Neuronal stem cell (in vitro differentiated cells): ENCODE measurements around the gene AFAP1.

Experiments used
- DNase-seq: peaks from one replicate; pipeline ENCODE4 v3.0.0-alpha.2; 2013; ENCODE audit warnings: low spot score
- H2AFZ ChIP-seq: one replicate; pipeline ENCODE4 v1.6.1; 2013; ENCODE audit warnings: mild to moderate bottlenecking, low read length, inconsistent platforms
- H2AK5ac ChIP-seq: 2 replicates; pipeline ENCODE4 v1.6.1; 2013; ENCODE audit warnings: low read depth, mild to moderate bottlenecking, inconsistent platforms, low read length, moderate library complexity, mixed read lengths
- H2BK120ac ChIP-seq: 2 replicates; pipeline ENCODE4 v1.6.1; 2013; ENCODE audit warnings: low read depth, mild to moderate bottlenecking, inconsistent platforms, low read length, moderate library complexity, mixed read lengths
- H2BK12ac ChIP-seq: one replicate; pipeline ENCODE4 v1.6.1; 2013; ENCODE audit warnings: low read length, inconsistent platforms
- H2BK15ac ChIP-seq: 2 replicates; pipeline ENCODE4 v1.6.1; 2013; ENCODE audit warnings: mild to moderate bottlenecking, low read length, inconsistent platforms, mixed read lengths
- H2BK5ac ChIP-seq: one replicate; pipeline ENCODE4 v1.6.1; 2013; ENCODE audit warnings: inconsistent platforms, mild to moderate bottlenecking, low read length, moderate library complexity
- H3K14ac ChIP-seq: one replicate; pipeline ENCODE4 v1.6.1; 2013; ENCODE audit warnings: low read length, inconsistent platforms
- H3K18ac ChIP-seq: 2 replicates; pipeline ENCODE4 v1.6.1; 2013; ENCODE audit warnings: low read length, inconsistent platforms
- H3K23ac ChIP-seq: 2 replicates; pipeline ENCODE4 v1.6.1; 2013; ENCODE audit warnings: low read depth, mild to moderate bottlenecking, mixed read lengths, low read length, inconsistent platforms; ENCODE audit not compliant: poor library complexity
- H3K27ac ChIP-seq: replicated peaks from 3 replicates; pipeline ENCODE4 v1.5.1; 2013; ENCODE audit warnings: low read length, inconsistent platforms
- H3K27me3 ChIP-seq, 3 experiments: 2 replicates each; pipeline ENCODE4 v1.6.1; 2013; ENCODE audit warnings: low read length in 3 of 3, mild to moderate bottlenecking in 2 of 3, inconsistent platforms in 1 of 3, low read depth in 1 of 3, mixed read lengths in 1 of 3, moderate library complexity in 1 of 3; ENCODE audit not compliant: control insufficient read depth in 3 of 3, insufficient read depth in 3 of 3
- H3K36me3 ChIP-seq, 2 donors: replicated peaks in 1 of 2; 2 replicates each; pipeline ENCODE4 v1.6.1; 2013; ENCODE audit warnings: low read length in 2 of 2; ENCODE audit not compliant: control insufficient read depth in 2 of 2, insufficient read depth in 2 of 2
- H3K4ac ChIP-seq: 2 replicates; pipeline ENCODE4 v1.6.1; 2013; ENCODE audit warnings: inconsistent platforms, mild to moderate bottlenecking, low read length, moderate library complexity
- H3K4me1 ChIP-seq, 2 donors: 1 replicate in 1 of 2; 2 replicates in 1 of 2; pipeline ENCODE4 v1.6.1; 2013; ENCODE audit warnings: low read length in 2 of 2, low read depth in 1 of 2; ENCODE audit not compliant: control insufficient read depth in 2 of 2, insufficient read depth in 1 of 2
- H3K4me2 ChIP-seq: one replicate; pipeline ENCODE4 v1.6.1; 2013; ENCODE audit warnings: mild to moderate bottlenecking, low read length, inconsistent platforms; ENCODE audit not compliant: insufficient read depth, poor library complexity, severe bottlenecking
- H3K4me3 ChIP-seq, 2 donors: 2 replicates each; pipeline ENCODE4 v1.5.1; 2013; ENCODE audit warnings: low read length in 2 of 2, mild to moderate bottlenecking in 2 of 2, inconsistent platforms in 1 of 2, moderate library complexity in 1 of 2
- H3K79me1 ChIP-seq: one replicate; pipeline ENCODE4 v1.6.1; 2013; ENCODE audit warnings: low read depth, mild to moderate bottlenecking, inconsistent platforms, low read length, moderate library complexity
- H3K9ac ChIP-seq: one replicate; pipeline ENCODE4 v1.6.1; 2013; ENCODE audit warnings: mild to moderate bottlenecking, low read depth, low read length, inconsistent platforms; ENCODE audit not compliant: poor library complexity
- H3K9me3 ChIP-seq, 2 donors: replicated peaks in 1 of 2; 2 replicates each; pipeline versions ENCODE3 to v1.6.1; 2013; ENCODE audit warnings: low read length in 2 of 2, mild to moderate bottlenecking in 2 of 2, inconsistent platforms in 1 of 2, low read depth in 1 of 2, mixed read lengths in 1 of 2, moderate library complexity in 1 of 2; ENCODE audit not compliant: control insufficient read depth in 2 of 2, insufficient read depth in 1 of 2
- H4K8ac ChIP-seq: one replicate; pipeline ENCODE4 v1.6.1; 2013; ENCODE audit warnings: low read depth, mild to moderate bottlenecking, inconsistent platforms, low read length, moderate library complexity
- H4K91ac ChIP-seq: one replicate; pipeline ENCODE4 v1.6.1; 2013; ENCODE audit warnings: low read length, low read depth, mild to moderate bottlenecking, inconsistent platforms; ENCODE audit not compliant: poor library complexity
- WGBS, 2 donors: extraction: QIAGEN DNeasy Blood & Tissue Kit; methylation state at CpG; one replicate each; pipeline ENCODE4 v1.1.7; 2013; ENCODE audit warnings: missing lambda C conversion rate in 2 of 2, mixed read lengths in 1 of 2; ENCODE audit not compliant: insufficient read length in 2 of 2, insufficient replicate concordance in 1 of 2; ENCODE audit errors: extremely low coverage in 2 of 2; 5-methylcytosine and 5-hydroxymethylcytosine counted together

The AFAP1 gene

GRCh38 chr4:7964890-7965662, 25.4 kb upstream of the AFAP1 start:
- no peak overlapping the region for H3K27ac ChIP-seq
- H3K4me2 ChIP-seq, result no peak overlapping the region
- H2AK5ac ChIP-seq, result no peak overlapping the region
- H2BK12ac ChIP-seq, result no peak overlapping the region
- H3K4ac ChIP-seq, result no peak overlapping the region
- H2BK15ac ChIP-seq, result no peak overlapping the region
- H3K79me1 ChIP-seq, result no peaks in the 10 kb centered on the region
- DNase-seq, result no peak
- H2BK5ac ChIP-seq, result no peak overlapping the region
- no peak overlapping the region for H3K23ac ChIP-seq
- peak overlapping the region in 1 of 2 donors; percentile 19 for H3K4me3 ChIP-seq
- no CpG with 5 or more reads among the region's 23 CpGs for WGBS, 2 donors
- peaks cover 0 to 8% (median 0%) of the 10 kb centered on the region in 3 experiments for H3K27me3 ChIP-seq
- H2AFZ ChIP-seq, result no peak overlapping the region
- no peak overlapping the region for H3K9ac ChIP-seq
- no peak overlapping the region for H4K91ac ChIP-seq
- H4K8ac ChIP-seq, result no peak overlapping the region
- no peak overlapping the region for H3K14ac ChIP-seq
- H3K4me1 ChIP-seq, result peaks cover 7 to 14% of the 10 kb centered on the region in 2 donors
- no peaks in the 10 kb centered on the region for H3K9me3 ChIP-seq
- no peaks in the 10 kb centered on the region for H3K36me3 ChIP-seq
- H3K18ac ChIP-seq, result no peak overlapping the region
- no peak overlapping the region for H2BK120ac ChIP-seq

- no peak overlapping the region for H3K4ac ChIP-seq
- peaks cover 5 to 9% of the 10 kb centered on the region in 2 donors for H3K4me1 ChIP-seq
- no peak overlapping the region for H3K4me3 ChIP-seq
- H3K27ac ChIP-seq, result no peak overlapping the region
- H3K18ac ChIP-seq, result no peak overlapping the region
- no peak overlapping the region for H3K14ac ChIP-seq
- H2AFZ ChIP-seq, result no peak overlapping the region
- H2BK120ac ChIP-seq, result no peak overlapping the region
- H3K23ac ChIP-seq, result no peak overlapping the region
- H2BK15ac ChIP-seq, result no peak overlapping the region
- H3K4me2 ChIP-seq, result no peak overlapping the region
- no peak overlapping the region for H4K8ac ChIP-seq
- H3K9ac ChIP-seq, result no peak overlapping the region
- H4K91ac ChIP-seq, result no peak overlapping the region
- no CpG with 5 or more reads among the region's 5 CpGs for WGBS, 2 donors
- H3K36me3 ChIP-seq, result no peaks in the 10 kb centered on the region
- H3K27me3 ChIP-seq, result peaks cover 0 to 8% (median 0%) of the 10 kb centered on the region in 3 experiments
- H2AK5ac ChIP-seq, result no peak overlapping the region
- no peaks in the 10 kb centered on the region for H3K9me3 ChIP-seq
- H2BK5ac ChIP-seq, result no peak overlapping the region
- no peak for DNase-seq
- H3K79me1 ChIP-seq, result no peaks in the 10 kb centered on the region
- no peak overlapping the region for H2BK12ac ChIP-seq
Measured at GRCh38 chr4:7964459-7964858, 24.8 kb upstream of the AFAP1 start.

DNA sequence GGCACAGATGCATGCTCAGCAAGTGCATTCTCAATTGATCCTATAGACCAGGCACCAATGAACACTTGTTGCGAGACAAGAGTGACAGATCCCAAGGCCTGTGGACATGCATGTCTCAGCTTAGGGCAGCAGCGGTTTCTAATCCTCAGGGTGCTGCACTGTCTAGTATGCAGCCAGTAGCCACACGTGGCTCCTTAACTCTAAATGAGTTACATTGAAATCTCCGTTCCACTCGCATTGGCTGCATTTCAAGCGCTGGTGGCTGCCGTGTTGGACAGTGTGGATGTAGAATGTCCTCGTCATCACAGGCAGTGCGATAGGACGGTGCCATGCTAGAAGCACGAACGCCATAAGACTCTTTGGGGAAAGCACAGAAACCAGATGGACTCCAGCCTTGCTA, 24.0 kb upstream of the AFAP1 start:
- H3K14ac ChIP-seq, result no peak overlapping the region
- peaks cover 8 to 9% of the 10 kb centered on the region in 2 donors for H3K4me1 ChIP-seq
- no peak overlapping the region for H3K23ac ChIP-seq
- H3K4me3 ChIP-seq, result no peak overlapping the region
- no peaks in the 10 kb centered on the region for H3K79me1 ChIP-seq
- H3K27me3 ChIP-seq, result peaks cover 0 to 8% (median 0%) of the 10 kb centered on the region in 3 experiments
- H4K8ac ChIP-seq, result no peak overlapping the region
- H2AK5ac ChIP-seq, result no peak overlapping the region
- no peak overlapping the region for H3K27ac ChIP-seq
- H4K91ac ChIP-seq, result no peak overlapping the region
- no peak overlapping the region for H2AFZ ChIP-seq
- no peak overlapping the region for H3K9ac ChIP-seq
- H2BK12ac ChIP-seq, result no peak overlapping the region
- H3K18ac ChIP-seq, result no peak overlapping the region
- no peaks in the 10 kb centered on the region for H3K9me3 ChIP-seq
- H2BK120ac ChIP-seq, result no peak overlapping the region
- no peak overlapping the region for H3K4me2 ChIP-seq
- no CpG with 5 or more reads among the region's 12 CpGs for WGBS, 2 donors
- no peak overlapping the region for H2BK5ac ChIP-seq
- DNase-seq, result no peak
- H3K4ac ChIP-seq, result no peak overlapping the region
- no peak overlapping the region for H2BK15ac ChIP-seq
- no peaks in the 10 kb centered on the region for H3K36me3 ChIP-seq

- Histone ChIP-seq H3K27me3 (peaks cover 0 to 8% (median 0%) of the 10 kb centered on the region in 3 experiments), H2BK5ac (no peak overlapping the region), H3K23ac (no peak overlapping the region), H2BK120ac (no peak overlapping the region), H3K9me3 (no peaks in the 10 kb centered on the region), H2AK5ac (no peak overlapping the region), H2BK12ac (no peak overlapping the region), H3K36me3 (no peaks in the 10 kb centered on the region), H3K4me2 (no peak overlapping the region), H3K79me1 (no peaks in the 10 kb centered on the region), H2BK15ac (no peak overlapping the region), H2AFZ (peak overlapping the region; percentile 15), H3K4me3 (no peak overlapping the region), H3K4ac (no peak overlapping the region), H4K8ac (no peak overlapping the region), H3K27ac (no peak overlapping the region), H3K14ac (no peak overlapping the region), H3K4me1 (peaks cover 8 to 9% of the 10 kb centered on the region in 2 donors), H3K9ac (peak overlapping the region; percentile 50), H3K18ac (peak overlapping the region; percentile 3), H4K91ac (no peak overlapping the region)
- DNase-seq, result no peak
- WGBS, 2 donors, result no CpG with 5 or more reads among the region's 17 CpGs
Measured at GRCh38 chr4:7962609-7963508, 23.2 kb upstream of the AFAP1 start.
